T-helper 2 cell treated with Interferon-gamma antibody and Interleukin-4, amounts not matched to agents 5 μg/mL and 100 μg/mL, for 36 hours (primary cell): ENCODE data around the gene FKBP1B.
"Not testable (repeated sequence)": the region's sequence is repeated elsewhere in the genome, so short reads cannot be mapped to it uniquely, and the experiment has no call there.

Experiments
- DNase-seq: peaks from one replicate; pipeline ENCODE4 v3.0.0; 2021; ENCODE audit warnings: low spot score
- H3K27ac Mint-ChIP-seq: one replicate; pipeline ENCODE4 v1.8.0; 2021; ENCODE audit warnings: mild to moderate bottlenecking, mixed read lengths
- H3K27me3 Mint-ChIP-seq: one replicate; pipeline ENCODE4 v1.8.0; 2021; ENCODE audit warnings: low read depth, mixed read lengths
- H3K36me3 Mint-ChIP-seq: one replicate; pipeline ENCODE4 v1.8.0; 2021; ENCODE audit warnings: low read depth, mixed read lengths
- H3K4me1 Mint-ChIP-seq: one replicate; pipeline ENCODE4 v1.8.0; 2021; ENCODE audit warnings: low read depth, mixed read lengths
- H3K4me3 Mint-ChIP-seq: one replicate; pipeline ENCODE4 v1.8.0; 2022; ENCODE audit warnings: mild to moderate bottlenecking, moderate library complexity, mixed read lengths
- H3K9me3 Mint-ChIP-seq: one replicate; pipeline ENCODE4 v1.8.0; 2021; ENCODE audit warnings: mixed read lengths

FKBP1B gene

DNA sequence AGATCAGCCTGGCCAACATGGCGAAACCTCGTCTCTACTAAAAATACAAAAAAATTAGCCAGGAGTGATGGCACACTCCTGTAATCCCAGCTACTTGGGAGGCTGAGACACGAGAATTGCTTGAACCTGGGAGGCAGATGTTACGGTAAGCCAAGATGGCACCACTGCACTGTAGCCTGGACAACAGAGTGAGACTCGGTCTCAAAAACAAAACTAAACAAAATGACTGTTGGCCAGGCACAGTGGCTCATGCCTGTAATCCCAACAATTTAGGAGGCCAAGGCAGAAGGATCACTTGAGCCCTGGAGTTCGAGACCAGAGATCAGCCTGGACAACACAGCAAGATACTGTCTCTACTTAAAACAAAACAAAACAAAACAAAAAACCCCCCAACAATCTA lies 6.4 kb upstream of the FKBP1B start:
- Mint-ChIP-seq H3K4me1 (peaks cover 21% of the 10 kb centered on the region), H3K36me3 (peaks cover 12% of the 10 kb centered on the region)
- H3K27me3 Mint-ChIP-seq, H3K9me3 Mint-ChIP-seq, DNase-seq, H3K27ac Mint-ChIP-seq, H3K4me3 Mint-ChIP-seq: not testable (repeated sequence)

DNA sequence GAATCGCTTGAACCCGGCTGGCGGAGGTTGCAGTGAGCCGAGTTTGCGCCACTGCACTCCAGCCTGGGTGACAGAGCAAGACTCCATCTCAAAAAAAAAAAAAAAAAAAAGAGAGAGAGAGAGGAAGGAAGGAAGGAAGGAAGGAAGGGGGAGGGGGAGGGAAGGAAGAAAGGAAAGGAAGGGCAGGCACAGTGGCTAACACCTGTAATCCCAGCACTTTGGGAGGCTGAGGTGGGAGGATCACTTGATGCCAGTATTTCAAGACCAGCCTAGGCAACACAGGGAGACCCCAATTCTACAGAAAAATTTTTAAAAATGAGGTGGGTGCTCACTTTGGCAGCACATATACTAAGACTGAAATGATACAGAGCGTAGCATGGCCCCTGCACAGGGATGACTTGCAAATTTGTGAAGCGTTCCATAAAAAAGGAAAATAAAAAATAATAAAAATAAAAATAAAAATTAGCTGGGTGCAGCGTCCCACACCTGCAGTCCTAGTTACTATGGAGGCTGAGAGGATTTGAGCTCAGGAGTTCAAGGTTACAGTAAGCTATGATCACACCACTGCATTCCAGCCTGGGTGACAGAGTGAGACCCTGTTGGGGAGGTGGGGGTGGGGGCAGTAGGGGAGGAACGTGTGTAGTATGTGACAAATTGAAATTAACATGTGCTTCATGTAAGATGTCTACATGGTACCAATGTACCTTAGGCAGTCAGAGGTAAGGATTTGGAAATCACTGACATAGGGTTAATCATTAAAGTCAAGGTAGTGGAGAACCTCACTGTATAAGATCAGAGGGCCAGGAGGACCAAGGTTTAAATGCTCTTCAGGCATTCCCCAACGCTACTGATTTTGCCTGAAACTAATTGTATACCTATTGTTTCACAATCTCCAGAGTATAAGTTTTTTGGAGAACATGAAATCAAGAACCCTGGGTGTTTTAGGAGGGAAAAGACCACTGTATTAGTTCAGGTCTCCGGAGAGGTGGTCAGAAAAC lies 3.7 kb upstream of the FKBP1B start:
- Mint-ChIP-seq H3K36me3 (peaks cover 5% of the 10 kb centered on the region), H3K27ac (no peak overlapping the region), H3K9me3 (no peaks in the 10 kb centered on the region), H3K4me1 (peaks cover 21% of the 10 kb centered on the region), H3K4me3 (peak overlapping the region; percentile 100), H3K27me3 (peaks cover 2% of the 10 kb centered on the region)
- DNase-seq: no peak

DNA sequence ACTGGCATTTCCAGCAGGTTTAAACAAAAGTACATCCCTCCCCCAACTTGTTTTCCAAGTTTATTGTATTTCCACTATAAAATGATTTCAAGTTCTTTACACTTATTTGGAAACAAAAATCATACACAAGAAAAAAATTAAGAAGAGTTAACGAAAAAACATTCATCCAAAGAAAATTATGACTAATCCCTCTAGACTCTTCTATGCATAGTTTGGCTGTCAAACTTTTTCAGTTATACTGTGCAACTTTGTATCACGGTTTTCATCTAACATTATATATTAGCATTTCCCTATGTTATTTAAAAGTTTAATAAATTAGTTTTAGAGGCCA lies 3.0 kb upstream of the FKBP1B start:
- peaks cover 5% of the 10 kb centered on the region for H3K36me3 Mint-ChIP-seq
- no peaks in the 10 kb centered on the region for H3K9me3 Mint-ChIP-seq
- peak overlapping the region; percentile 100 for H3K4me3 Mint-ChIP-seq
- peaks cover 2% of the 10 kb centered on the region for H3K27me3 Mint-ChIP-seq
- no peak for DNase-seq
- peaks cover 21% of the 10 kb centered on the region for H3K4me1 Mint-ChIP-seq
- no peak overlapping the region for H3K27ac Mint-ChIP-seq

DNA sequence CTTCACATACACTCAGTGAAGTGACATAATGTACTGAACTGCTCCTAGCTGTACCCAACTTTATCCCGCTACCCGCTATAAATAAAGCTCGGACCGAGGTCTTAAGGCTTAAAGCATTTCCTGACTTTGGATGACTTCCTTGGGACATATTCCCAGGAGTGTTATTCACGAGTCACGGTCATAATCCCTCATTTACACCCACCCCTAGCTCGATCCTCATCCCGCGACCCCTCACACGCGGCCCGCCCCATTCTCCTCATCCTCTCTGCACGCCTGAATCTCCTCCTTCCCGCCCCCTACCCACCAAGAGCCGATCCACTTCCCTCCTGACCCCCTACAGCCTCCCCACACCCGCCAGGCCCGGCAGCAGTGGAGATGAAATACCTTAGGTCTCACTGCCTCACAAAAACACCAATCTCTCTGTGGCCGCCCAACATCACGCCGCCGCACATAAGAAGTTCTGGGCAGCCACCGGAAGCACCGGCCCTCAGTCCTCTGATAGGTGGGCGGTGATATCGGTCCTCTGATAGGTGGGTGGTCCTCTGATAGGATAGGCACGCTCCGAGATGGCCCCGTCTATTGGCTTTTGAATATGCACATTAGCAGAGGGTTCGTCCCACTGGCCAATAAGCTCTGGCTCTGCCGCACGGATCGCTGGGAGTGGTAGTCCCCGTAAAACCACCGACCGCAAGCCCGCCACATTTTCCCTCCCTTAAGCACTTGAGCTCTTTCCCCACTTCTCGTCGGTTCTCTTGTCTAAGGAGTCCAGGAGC lies 2.4 kb upstream of the FKBP1B start, which contains the start of gene WDCP:
WDCP (minus strand) TSS at position 462 of the 773 bp plus-strand sequence. CDS start 7,897 bp downstream, outside the sequence.
- Mint-ChIP-seq H3K36me3 (peaks cover 5% of the 10 kb centered on the region), H3K4me3 (peak within 1 kb of the TSS; percentile 100), H3K27ac (peak within 1 kb of the TSS; percentile 95), H3K9me3 (no peaks in the 10 kb centered on the region), H3K27me3 (peaks cover 2% of the 10 kb centered on the region), H3K4me1 (peaks cover 21% of the 10 kb centered on the region)
- peak; percentile 96 for DNase-seq

DNA sequence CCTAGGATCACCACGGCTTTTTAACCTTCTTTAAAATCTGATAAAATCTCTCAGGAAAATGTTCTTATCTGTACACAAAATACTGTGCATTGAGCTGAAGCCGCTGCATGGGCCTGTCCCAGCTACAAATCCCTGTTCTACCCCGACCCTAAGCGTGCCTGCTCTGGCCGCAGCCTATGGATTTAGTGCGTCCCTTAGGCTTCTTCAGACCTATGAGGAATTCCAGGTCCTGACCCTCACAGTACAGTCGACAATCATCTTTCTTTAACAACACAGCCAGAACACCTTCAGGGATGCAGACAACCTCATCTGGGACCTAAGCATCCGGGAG lies 1.9 kb upstream of the FKBP1B start:
- H3K9me3 Mint-ChIP-seq: no peaks in the 10 kb centered on the region
- peaks cover 5% of the 10 kb centered on the region for H3K36me3 Mint-ChIP-seq
- peaks cover 2% of the 10 kb centered on the region for H3K27me3 Mint-ChIP-seq
- no peak for DNase-seq
- H3K4me3 Mint-ChIP-seq: peak overlapping the region; percentile 100
- H3K4me1 Mint-ChIP-seq: peaks cover 21% of the 10 kb centered on the region
- H3K27ac Mint-ChIP-seq: peak overlapping the region; percentile 95

DNA sequence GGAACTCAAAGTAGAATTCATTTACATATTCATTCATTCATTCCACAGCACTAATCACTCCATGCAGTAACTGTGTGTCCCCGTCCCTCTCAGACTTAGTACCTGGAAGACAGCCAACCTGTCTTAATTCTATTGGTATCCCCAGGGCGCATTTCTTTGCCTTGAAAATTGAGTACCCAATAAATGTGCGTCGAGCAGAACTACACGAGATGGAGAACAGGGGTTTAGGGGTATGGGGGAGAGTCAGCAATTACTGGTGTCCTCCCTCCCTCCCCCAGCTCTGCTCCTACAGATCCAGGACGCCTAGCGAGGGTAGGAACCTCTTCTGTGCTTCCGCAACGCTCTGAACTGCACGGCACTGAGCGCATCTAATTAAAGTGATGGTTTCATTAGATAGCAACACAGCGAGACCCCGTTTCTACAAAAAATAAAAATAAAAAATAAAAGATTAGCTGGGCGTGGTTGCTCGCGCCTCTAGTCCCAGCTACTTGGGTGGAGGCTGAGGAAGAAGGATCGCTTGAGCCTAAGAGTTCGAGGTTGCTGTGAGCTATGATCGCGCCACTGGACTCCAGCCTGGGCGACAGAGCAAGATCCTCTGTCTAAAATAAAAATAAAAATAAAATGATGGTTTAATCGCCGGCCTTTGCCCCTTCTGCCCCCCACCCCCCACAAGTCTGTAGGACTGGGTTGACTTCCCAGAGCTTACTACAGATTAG lies 614 bp upstream of the FKBP1B start:
- Mint-ChIP-seq H3K27ac (peak overlapping the region; percentile 61), H3K4me3 (peak overlapping the region; percentile 80), H3K36me3 (peaks cover 2% of the 10 kb centered on the region), H3K4me1 (peaks cover 19% of the 10 kb centered on the region), H3K9me3 (no peaks in the 10 kb centered on the region), H3K27me3 (peaks cover 2% of the 10 kb centered on the region)
- no peak for DNase-seq

DNA sequence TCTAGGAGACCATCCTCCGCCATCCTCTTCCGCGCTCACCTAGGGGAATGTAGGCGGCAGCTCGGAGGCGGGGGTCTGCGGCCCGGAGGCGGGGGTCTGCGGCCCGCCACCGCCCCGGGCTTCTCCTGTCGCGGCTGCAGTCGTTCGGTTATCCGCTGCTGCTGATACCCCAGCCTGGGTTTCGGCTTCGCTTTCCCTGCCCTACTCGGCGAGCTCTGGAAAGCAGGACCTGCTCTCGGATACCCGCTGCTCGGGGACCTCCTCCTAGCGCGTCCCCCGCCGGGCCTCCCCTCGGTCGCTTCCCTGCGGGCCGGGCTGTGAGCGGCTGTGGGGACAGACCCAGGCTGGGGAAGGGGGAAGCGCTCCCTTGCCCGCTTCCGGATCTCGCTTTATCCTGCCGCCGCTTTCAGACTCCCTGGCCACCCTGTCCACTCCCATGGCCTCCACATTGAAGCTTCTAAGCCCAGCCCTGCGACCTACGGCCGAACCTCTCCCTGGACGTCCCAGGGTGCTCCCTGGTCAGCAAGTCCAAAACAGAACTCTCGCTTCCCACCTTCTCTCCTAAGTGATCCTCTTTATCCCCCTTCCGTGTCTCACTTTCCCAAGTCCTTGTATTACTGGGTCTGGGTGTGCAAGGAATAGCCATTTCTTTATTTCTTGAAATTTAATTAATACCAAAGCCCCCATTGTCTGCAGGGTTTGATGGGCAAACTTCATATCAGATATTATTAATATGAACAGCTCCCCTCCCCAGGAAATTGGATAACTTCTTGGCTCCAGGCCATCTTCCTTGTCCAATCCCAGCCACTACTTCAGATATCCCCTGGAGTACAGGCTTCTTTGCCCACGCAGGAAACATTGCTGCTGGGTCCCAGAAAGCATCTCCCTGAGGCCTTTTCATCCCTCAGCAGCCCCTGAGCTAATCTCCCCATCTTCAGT lies 769 bp downstream of the FKBP1B start:
- no peak overlapping the region for H3K27ac Mint-ChIP-seq
- H3K36me3 Mint-ChIP-seq: peaks cover 2% of the 10 kb centered on the region
- H3K4me1 Mint-ChIP-seq: peaks cover 18% of the 10 kb centered on the region
- H3K27me3 Mint-ChIP-seq: peaks cover 7% of the 10 kb centered on the region
- peak overlapping the region; percentile 48 for H3K4me3 Mint-ChIP-seq
- no peak for DNase-seq
- no peaks in the 10 kb centered on the region for H3K9me3 Mint-ChIP-seq

DNA sequence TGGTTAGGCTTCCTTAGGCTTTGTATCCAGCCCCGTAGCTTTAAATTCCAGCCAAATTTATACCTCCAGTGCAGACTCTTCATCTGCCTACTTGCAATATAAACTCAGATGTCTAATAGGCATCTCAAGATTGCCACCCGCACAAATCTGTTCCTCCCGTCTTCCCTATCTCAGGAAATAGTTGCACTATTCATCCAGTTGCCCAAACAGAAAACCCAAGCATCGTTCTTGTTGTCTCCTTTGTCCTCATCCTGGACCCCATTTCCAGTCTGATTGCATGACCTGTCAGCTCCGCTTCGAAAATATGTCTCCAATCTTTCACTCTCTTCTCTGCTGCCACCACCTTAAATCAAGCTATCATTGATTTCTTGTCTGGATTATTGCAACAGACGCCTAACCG lies 2.3 kb downstream of the FKBP1B start:
- no peak for DNase-seq
- Mint-ChIP-seq H3K9me3 (no peaks in the 10 kb centered on the region), H3K27ac (no peak overlapping the region), H3K4me3 (no peak overlapping the region), H3K27me3 (peaks cover 7% of the 10 kb centered on the region), H3K4me1 (peaks cover 10% of the 10 kb centered on the region), H3K36me3 (peaks cover 2% of the 10 kb centered on the region)

DNA sequence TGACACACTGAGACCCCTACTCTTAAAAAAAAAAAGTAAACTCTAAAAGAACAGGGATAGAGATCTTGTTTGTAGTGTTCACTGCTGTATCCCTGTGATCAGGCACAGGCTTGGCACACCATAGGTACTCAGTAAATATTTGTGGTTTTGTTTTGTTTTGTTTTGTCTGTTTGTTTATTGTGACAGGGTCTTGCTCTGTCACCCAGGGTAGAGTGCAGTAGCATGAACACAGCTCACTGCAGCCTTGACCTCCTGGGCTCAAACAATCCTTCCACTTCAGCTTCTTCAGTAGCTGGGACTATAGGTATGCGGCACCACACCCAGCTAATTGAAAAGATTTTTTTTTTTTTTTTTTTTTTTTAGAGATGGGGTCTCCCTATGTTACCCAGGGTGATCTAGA lies 3.4 kb downstream of the FKBP1B start:
- DNase-seq: no peak
- no peaks in the 10 kb centered on the region for H3K36me3 Mint-ChIP-seq
- no peak overlapping the region for H3K4me3 Mint-ChIP-seq
- no peaks in the 10 kb centered on the region for H3K9me3 Mint-ChIP-seq
- H3K27ac Mint-ChIP-seq: no peak overlapping the region
- H3K4me1 Mint-ChIP-seq: peaks cover 2% of the 10 kb centered on the region
- H3K27me3 Mint-ChIP-seq: peaks cover 7% of the 10 kb centered on the region

DNA sequence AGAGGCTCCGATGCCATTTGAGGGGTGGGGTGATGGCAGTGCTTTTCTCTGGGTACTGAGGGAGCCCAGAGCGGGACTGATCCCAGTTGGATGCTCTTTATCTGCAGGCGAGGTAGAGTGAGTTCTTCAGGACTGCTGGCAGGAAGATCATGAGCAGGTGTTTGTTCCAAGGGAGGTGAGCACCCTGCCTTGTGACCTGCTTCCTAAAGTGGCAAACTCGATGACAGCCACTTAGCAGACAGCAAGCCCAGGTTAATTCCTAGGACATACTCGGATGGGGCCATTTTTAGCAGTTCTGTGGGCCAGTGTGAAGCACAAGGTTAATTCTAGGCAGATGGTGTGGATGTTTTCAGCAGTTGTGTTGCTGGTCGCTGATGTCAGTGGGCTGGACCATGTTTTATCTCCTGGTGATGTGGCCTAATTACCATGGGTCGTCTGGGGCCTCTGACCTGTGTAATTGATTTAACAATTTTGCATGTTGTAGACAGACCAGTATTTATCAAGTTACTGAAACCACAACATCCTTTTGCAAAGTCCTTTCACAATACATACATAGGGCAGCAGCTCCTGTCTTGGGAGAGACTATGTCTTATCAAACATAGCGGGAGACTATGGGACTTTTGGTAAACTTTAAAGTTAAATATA lies 4.9 kb downstream of the FKBP1B start:
- Mint-ChIP-seq H3K4me3 (no peak overlapping the region), H3K4me1 (peaks cover 2% of the 10 kb centered on the region), H3K27me3 (peaks cover 5% of the 10 kb centered on the region), H3K36me3 (no peaks in the 10 kb centered on the region), H3K9me3 (no peaks in the 10 kb centered on the region), H3K27ac (no peak overlapping the region)
- DNase-seq: no peak

DNA sequence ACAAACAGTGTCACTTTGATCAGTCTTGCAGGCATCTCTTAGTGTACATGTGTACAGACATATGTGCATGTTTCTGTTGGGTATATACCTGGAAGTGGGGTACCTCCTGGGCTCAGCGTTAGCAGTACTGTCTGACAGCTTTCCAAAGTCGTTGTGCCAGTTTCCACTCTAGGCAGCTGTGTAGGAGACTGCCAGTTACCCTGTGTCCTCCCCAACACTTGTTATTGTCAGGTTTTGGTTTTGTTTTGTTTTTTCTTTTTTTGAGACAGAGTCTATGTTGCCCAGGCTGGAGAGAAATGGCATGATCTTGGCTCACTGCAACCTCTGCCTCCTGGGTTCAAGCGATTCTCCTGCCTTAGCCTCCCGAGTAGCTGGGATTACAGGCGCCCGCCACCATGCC lies 6.2 kb downstream of the FKBP1B start:
- Mint-ChIP-seq H3K4me3 (no peak overlapping the region), H3K27me3 (peaks cover 5% of the 10 kb centered on the region), H3K9me3 (no peaks in the 10 kb centered on the region), H3K4me1 (peaks cover 2% of the 10 kb centered on the region), H3K36me3 (no peaks in the 10 kb centered on the region), H3K27ac (no peak overlapping the region)
- DNase-seq: no peak

DNA sequence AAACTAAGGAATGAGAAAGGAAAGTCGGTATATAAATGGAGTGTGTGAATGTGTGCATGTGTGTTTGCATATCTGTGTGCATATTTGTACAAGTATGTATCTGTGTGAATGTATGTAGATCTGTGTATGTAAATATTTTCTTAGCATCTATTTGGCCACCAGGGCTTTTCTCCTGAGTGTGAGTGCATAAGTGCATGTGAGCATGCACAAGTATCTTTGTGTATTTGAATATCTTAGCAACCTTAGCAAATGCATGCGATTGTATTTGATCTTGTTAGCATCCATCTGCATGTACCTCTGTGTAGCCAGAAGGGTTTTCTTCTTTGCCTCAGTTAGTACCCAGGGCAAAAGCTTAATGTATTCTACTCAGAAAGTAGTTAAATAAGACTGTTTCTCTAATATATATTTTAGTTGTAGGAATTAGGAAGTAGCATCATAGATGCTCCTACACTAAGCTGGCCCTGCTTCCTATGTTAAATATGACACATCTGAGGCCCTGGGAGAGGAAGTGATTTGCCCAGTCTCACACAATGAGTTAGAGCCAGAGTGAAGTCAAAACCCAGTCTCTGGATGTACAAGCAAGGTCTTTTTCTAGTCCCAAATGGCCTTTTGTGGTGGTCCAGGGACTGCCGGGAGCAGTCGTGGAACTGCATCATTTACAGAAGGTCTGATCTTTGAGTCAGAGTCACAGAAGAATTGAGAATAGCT lies 9.2 kb downstream of the FKBP1B start:
- Mint-ChIP-seq H3K27ac (no peak overlapping the region), H3K4me3 (no peak overlapping the region), H3K27me3 (peaks cover 5% of the 10 kb centered on the region), H3K9me3 (no peaks in the 10 kb centered on the region), H3K4me1 (peaks cover 2% of the 10 kb centered on the region), H3K36me3 (no peaks in the 10 kb centered on the region)
- DNase-seq: no peak
